ENCODE measurements around the gene CWF19L2.

Gene CWF19L2

GRCh38 chr11:107442715-107443215 is 14.9 kb downstream of the CWF19L2 start:
- no peak for TF ChIP-seq CTCF (IDR thresholded peaks at IDR 0.05; ENCODE audit: control insufficient read depth, insufficient read depth, low read depth, low read length, missing control alignments)
- no peak for DNase-seq (ENCODE audit: low read depth)
- no peak overlapping the region for H3K4me3 ChIP-seq (ENCODE audit: control insufficient read depth, low read depth, low read length)

GRCh38 chr11:107439586-107440167 is 17.9 kb downstream of the CWF19L2 start:
- DNase-seq (ENCODE audit: low read depth): no peak

GRCh38 chr11:107438148-107438547 is 19.5 kb downstream of the CWF19L2 start:
- no peak overlapping the region for H3K4me3 ChIP-seq (ENCODE audit: control insufficient read depth, low read depth, low read length)
- no peak for DNase-seq (ENCODE audit: low read depth)
- TF ChIP-seq CTCF (IDR thresholded peaks at IDR 0.05; ENCODE audit: control insufficient read depth, insufficient read depth, low read depth, low read length, missing control alignments): no peak

More at GRCh38 chr11:107439586-107440167, 17.9 kb downstream of the CWF19L2 start:
- no peak overlapping the region for H3K4me3 ChIP-seq (ENCODE audit: control insufficient read depth, low read depth, low read length)
- no peak for TF ChIP-seq CTCF (IDR thresholded peaks at IDR 0.05; ENCODE audit: control insufficient read depth, insufficient read depth, low read depth, low read length, missing control alignments)

- no peak overlapping the region for H3K4me3 ChIP-seq (ENCODE audit: control insufficient read depth, low read depth, low read length)
- DNase-seq (ENCODE audit: low read depth): no peak
- no peak for TF ChIP-seq CTCF (IDR thresholded peaks at IDR 0.05; ENCODE audit: control insufficient read depth, insufficient read depth, low read depth, low read length, missing control alignments)
Observed at GRCh38 chr11:107430525-107430924, 27.1 kb downstream of the CWF19L2 start.

- H3K4me3 ChIP-seq (ENCODE audit: control insufficient read depth, low read depth, low read length): no peak overlapping the region
- no peak for TF ChIP-seq CTCF (IDR thresholded peaks at IDR 0.05; ENCODE audit: control insufficient read depth, insufficient read depth, low read depth, low read length, missing control alignments)
- no peak for DNase-seq (ENCODE audit: low read depth)
Observed at GRCh38 chr11:107427569-107428180, 29.9 kb downstream of the CWF19L2 start.

GRCh38 chr11:107413352-107413751 is 44.3 kb downstream of the CWF19L2 start:
- TF ChIP-seq CTCF (IDR thresholded peaks at IDR 0.05; ENCODE audit: control insufficient read depth, insufficient read depth, low read depth, low read length, missing control alignments): no peak
- DNase-seq (ENCODE audit: low read depth): no peak

More at GRCh38 chr11:107413352-107413751, 44.3 kb downstream of the CWF19L2 start:
- H3K4me3 ChIP-seq (ENCODE audit: control insufficient read depth, low read depth, low read length): no peak overlapping the region
